Caco-2 (cell line): ENCODE data around the gene DYNAP. TPM values are rescaled to one million over a fixed set of nuclear protein-coding genes. Genes with fewer than 3 reads are reported as not detected.

Source experiments
- BruUV-seq: library from RNA; stranded (reverse); fragments of 400-500 nt; replicated peaks from 2 replicates; lab custom pipeline; 2021; lab: Mats Ljungman, UMichigan
- CTCF ChIA-PET: fragments of 300-600 bp; sonication (Branson Sonifier 250); formaldehyde crosslinking; loops from one replicate; lab custom pipeline; 2022; ENCODE audit warnings: antibody characterized with exemption; lab: Charles Lee
- POLR2A ChIA-PET: fragments of 300-600 bp; sonication (Branson Sonifier 250); formaldehyde crosslinking; loops from one replicate; lab custom pipeline; 2022; ENCODE audit warnings: antibody characterized with exemption; lab: Charles Lee
- DNase-seq, 2 experiments: peaks; one replicate each; pipeline versions ENCODE4 v3.0.0 to v3.0.0-alpha.2; 2020 to 2022
- H3K27me3 ChIP-seq: replicated peaks from 2 replicates; pipeline ENCODE4 v1.6.0; 2011; ENCODE audit warnings: low read length; ENCODE audit not compliant: control insufficient read depth, insufficient read depth
- H3K36me3 ChIP-seq: 2 replicates; pipeline ENCODE4 v1.5.1; 2011; ENCODE audit warnings: low read length; ENCODE audit not compliant: control insufficient read depth, insufficient read depth
- H3K4me1 ChIP-seq: fragments of 250-450 bp; sonication (Bioruptor Pico); 2 replicates; pipeline ENCODE4 v1.5.1; 2020; ENCODE audit warnings: mild to moderate bottlenecking
- H3K4me3 ChIP-seq: 2 replicates; pipeline ENCODE4 v1.5.1; 2011; ENCODE audit warnings: low read depth, mild to moderate bottlenecking, control low read depth, low read length
- H3K9me3 ChIP-seq: fragments of 250-450 bp; sonication (Bioruptor Pico); 2 replicates; pipeline ENCODE4 v1.5.1; 2020; ENCODE audit warnings: mild to moderate bottlenecking, moderate library complexity
- H3K27ac Mint-ChIP-seq: one replicate; pipeline ENCODE4 v1.8.0; 2022; ENCODE audit warnings: mixed read lengths; ENCODE audit not compliant: unreplicated experiment
- H3K27me3 Mint-ChIP-seq: one replicate; pipeline ENCODE4 v1.8.0; 2022; ENCODE audit warnings: mixed read lengths; ENCODE audit not compliant: insufficient read depth, unreplicated experiment
- H3K36me3 Mint-ChIP-seq: one replicate; pipeline ENCODE4 v1.8.0; 2022; ENCODE audit warnings: mild to moderate bottlenecking, mixed read lengths; ENCODE audit not compliant: insufficient read depth, unreplicated experiment
- H3K4me1 Mint-ChIP-seq: one replicate; pipeline ENCODE4 v1.8.0; 2022; ENCODE audit warnings: low read depth, mixed read lengths; ENCODE audit not compliant: unreplicated experiment
- H3K4me3 Mint-ChIP-seq: one replicate; pipeline ENCODE4 v1.8.0; 2022; ENCODE audit warnings: mild to moderate bottlenecking, moderate library complexity, mixed read lengths; ENCODE audit not compliant: unreplicated experiment
- H3K9me3 Mint-ChIP-seq: one replicate; pipeline ENCODE4 v1.8.0; 2022; ENCODE audit warnings: mixed read lengths; ENCODE audit not compliant: unreplicated experiment
- intact Hi-C: fragments of 100-400 bp; cut with micrococcal nuclease; formaldehyde crosslinking; loops from one replicate; pipeline ENCODE4 v1.10.0; 2022; ENCODE audit not compliant: unreplicated experiment
- total RNA-seq: library from RNA; stranded (reverse); gene quantifications from 2 replicates; pipeline ENCODE4 v1.2.3, GENCODE V29; 2022
- TF ChIP-seq, protein P1 (sequence below), 2 experiments: fragments of 200-600 bp in 1 of 2; IDR thresholded peaks; 1 replicate in 1 of 2; 2 replicates in 1 of 2; pipeline versions ENCODE4 v1.5.1 to v1.8.0; 2011 to 2022; ENCODE audit warnings: antibody characterized with exemption in 1 of 2, control low read depth in 1 of 2, inconsistent platforms in 1 of 2, low read depth in 1 of 2, low read length in 1 of 2, mild to moderate bottlenecking in 1 of 2, moderate library complexity in 1 of 2; ENCODE audit not compliant: insufficient read depth in 1 of 2, severe bottlenecking in 1 of 2, unreplicated experiment in 1 of 2

DYNAP gene
- total RNA-seq, 1 experiment from 2014 or later, result not detected

DNA sequence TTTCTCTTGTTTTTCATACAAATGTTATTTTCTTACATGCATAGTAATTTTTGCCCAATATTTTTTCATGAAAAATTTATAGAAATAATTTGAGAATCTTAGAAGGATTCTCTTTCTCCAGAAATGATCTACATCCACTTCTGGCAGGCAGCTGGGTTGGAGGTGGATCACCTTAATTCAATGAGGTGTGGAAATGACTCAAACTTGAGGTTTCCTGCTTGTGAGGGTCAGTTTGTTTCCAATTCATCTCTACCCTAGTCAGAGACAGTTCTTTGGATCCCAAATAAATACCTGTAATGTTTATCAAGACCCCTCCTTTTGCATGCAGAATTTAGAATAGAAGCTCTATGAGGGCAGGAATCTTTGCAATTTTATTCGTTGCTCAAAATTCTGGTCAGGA, 35.0 kb upstream of the DYNAP start:
- Histone ChIP-seq H3K27me3 (no peaks in the 10 kb centered on the region), H3K36me3 (no peaks in the 10 kb centered on the region), H3K4me1 (no peaks in the 10 kb centered on the region), H3K4me3 (no peak overlapping the region), H3K9me3 (no peaks in the 10 kb centered on the region)
- DNase-seq, result no peak
- Mint-ChIP-seq H3K4me1 (no peaks in the 10 kb centered on the region), H3K9me3 (no peaks in the 10 kb centered on the region), H3K4me3 (no peak overlapping the region), H3K27me3 (no peaks in the 10 kb centered on the region), H3K27ac (no peak overlapping the region), H3K36me3 (no peaks in the 10 kb centered on the region)
- no TSS peak for BruUV-seq
- TF ChIP-seq, protein P1, sequence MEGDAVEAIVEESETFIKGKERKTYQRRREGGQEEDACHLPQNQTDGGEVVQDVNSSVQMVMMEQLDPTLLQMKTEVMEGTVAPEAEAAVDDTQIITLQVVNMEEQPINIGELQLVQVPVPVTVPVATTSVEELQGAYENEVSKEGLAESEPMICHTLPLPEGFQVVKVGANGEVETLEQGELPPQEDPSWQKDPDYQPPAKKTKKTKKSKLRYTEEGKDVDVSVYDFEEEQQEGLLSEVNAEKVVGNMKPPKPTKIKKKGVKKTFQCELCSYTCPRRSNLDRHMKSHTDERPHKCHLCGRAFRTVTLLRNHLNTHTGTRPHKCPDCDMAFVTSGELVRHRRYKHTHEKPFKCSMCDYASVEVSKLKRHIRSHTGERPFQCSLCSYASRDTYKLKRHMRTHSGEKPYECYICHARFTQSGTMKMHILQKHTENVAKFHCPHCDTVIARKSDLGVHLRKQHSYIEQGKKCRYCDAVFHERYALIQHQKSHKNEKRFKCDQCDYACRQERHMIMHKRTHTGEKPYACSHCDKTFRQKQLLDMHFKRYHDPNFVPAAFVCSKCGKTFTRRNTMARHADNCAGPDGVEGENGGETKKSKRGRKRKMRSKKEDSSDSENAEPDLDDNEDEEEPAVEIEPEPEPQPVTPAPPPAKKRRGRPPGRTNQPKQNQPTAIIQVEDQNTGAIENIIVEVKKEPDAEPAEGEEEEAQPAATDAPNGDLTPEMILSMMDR (IDR thresholded peaks at IDR 0.05; ENCODE audit: insufficient read depth in 1 of 2, low read depth in 1 of 2, low read length in 1 of 2, severe bottlenecking in 1 of 2, unreplicated experiment in 1 of 2), result no peak
- ChIA-PET CTCF (no interaction called here), POLR2A (no interaction called here)
- intact Hi-C loops, result loop anchor here (10.0 kb wide), 1 partner anchor 119 kb away; no protein-coding TSS in a partner anchor

- DNase-seq, result no peak
- no peaks in the 10 kb centered on the region for H3K27me3 ChIP-seq
- no peaks in the 10 kb centered on the region for H3K9me3 Mint-ChIP-seq
- H3K27me3 Mint-ChIP-seq, result no peaks in the 10 kb centered on the region
- H3K4me1 Mint-ChIP-seq, result no peaks in the 10 kb centered on the region
- H3K4me1 ChIP-seq, result no peaks in the 10 kb centered on the region
- H3K4me3 ChIP-seq, result no peak overlapping the region
- intact Hi-C loops, result loop anchor here (10.0 kb wide), 1 partner anchor 117 kb away; no protein-coding TSS in a partner anchor
- H3K27ac Mint-ChIP-seq, result no peak overlapping the region
- H3K36me3 ChIP-seq, result no peaks in the 10 kb centered on the region
- TF ChIP-seq, protein P1 (IDR thresholded peaks at IDR 0.05; ENCODE audit: insufficient read depth in 1 of 2, low read depth in 1 of 2, low read length in 1 of 2, severe bottlenecking in 1 of 2, unreplicated experiment in 1 of 2), result no peak
- CTCF ChIA-PET, result no interaction called here
- H3K4me3 Mint-ChIP-seq, result no peak overlapping the region
- H3K9me3 ChIP-seq, result no peaks in the 10 kb centered on the region
- no TSS peak for BruUV-seq
- POLR2A ChIA-PET, result no interaction called here
- H3K36me3 Mint-ChIP-seq, result no peaks in the 10 kb centered on the region
These were observed 33.1 kb upstream of the DYNAP start for GRCh38 chr18:54557958-54558357.

DNA sequence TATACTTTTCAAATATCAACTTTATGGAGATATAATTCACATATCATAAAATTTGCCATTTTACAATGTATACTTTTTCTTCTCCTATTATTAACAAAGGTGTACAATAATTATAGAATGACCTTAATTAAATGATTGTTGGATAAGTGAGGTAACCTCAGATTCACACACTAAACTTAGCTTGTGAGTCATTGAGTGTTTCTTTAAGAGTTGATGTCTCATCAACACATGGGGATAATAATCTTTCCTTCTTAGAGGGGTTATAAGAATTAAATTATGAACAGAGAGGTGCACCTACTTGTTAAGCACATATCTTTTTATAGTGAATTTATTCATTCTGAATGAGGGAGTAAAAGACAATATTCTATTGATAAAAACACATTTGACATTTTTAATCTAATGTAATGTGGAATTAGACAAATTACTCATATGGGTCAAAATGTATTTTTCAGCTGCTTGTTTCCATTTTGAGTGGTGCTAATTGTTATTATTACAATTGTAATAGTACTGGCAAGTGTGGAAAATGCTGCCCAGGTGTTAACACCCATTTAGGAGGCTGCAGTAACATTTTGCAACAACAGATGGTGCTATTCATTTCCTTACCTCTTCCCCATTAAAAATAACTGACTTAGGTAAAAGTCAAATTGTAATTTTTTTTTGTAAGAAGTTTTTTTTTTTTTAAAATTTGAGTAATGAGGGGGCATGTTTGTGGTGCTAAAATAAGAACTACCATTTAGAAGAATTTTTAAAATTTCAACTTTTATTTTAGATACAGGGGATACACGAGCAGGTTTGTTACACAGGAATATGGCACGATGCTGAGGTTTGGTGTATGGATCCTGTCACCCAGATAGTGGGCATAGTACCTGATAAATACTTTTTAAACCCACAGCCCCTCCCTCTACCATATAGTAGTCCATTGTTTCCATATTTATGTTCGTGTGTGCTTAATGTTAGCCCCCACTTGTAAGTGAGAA, 32.1 kb upstream of the DYNAP start:
- no peaks in the 10 kb centered on the region for H3K4me1 Mint-ChIP-seq
- no peak overlapping the region for H3K27ac Mint-ChIP-seq
- ChIA-PET CTCF (no interaction called here), POLR2A (no interaction called here)
- H3K27me3 Mint-ChIP-seq, result no peaks in the 10 kb centered on the region
- H3K9me3 Mint-ChIP-seq, result no peaks in the 10 kb centered on the region
- TF ChIP-seq, protein P1 (IDR thresholded peaks at IDR 0.05; ENCODE audit: insufficient read depth in 1 of 2, low read depth in 1 of 2, low read length in 1 of 2, severe bottlenecking in 1 of 2, unreplicated experiment in 1 of 2), result peak; percentile 33 to 44
- peak in 1 of 2 experiments; percentile 5 for DNase-seq
- no peak overlapping the region for H3K4me3 ChIP-seq
- BruUV-seq, result no TSS peak
- H3K9me3 ChIP-seq, result no peaks in the 10 kb centered on the region
- no peaks in the 10 kb centered on the region for H3K36me3 ChIP-seq
- intact Hi-C loops, result loop anchor here (1.0 to 10.0 kb wide), 3 partner anchors 86 to 116 kb away; no protein-coding TSS in a partner anchor
- H3K4me1 ChIP-seq, result no peaks in the 10 kb centered on the region
- H3K36me3 Mint-ChIP-seq, result no peaks in the 10 kb centered on the region
- no peaks in the 10 kb centered on the region for H3K27me3 ChIP-seq
- no peak overlapping the region for H3K4me3 Mint-ChIP-seq
